ENCODE data around the gene ASTN2. TPM values are rescaled to one million over a fixed set of nuclear protein-coding genes. Genes with fewer than 3 reads are reported as not detected.

ASTN2 gene
- polyA plus RNA-seq, 1 experiment, result 12.8 TPM

DNA sequence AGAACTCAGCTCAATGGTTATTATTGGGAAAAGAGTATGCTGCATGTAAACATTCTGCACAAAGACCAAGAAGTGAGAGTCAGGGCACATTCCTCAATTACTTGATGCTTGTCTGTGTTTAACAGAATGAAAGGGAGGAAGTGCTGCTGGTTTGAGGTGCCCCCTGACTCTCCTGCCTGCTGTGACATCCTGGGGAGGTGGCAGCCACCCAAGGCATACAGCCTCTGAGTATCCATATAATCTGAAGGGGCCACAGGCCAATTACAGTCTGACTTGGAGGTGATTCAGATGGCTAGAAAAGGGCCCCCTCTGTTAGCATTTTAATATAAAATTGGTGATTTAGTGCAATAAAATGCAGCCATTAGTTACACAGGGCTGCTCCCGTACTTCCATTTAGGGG lies 313.8 kb downstream of the ASTN2 start:
- TF ChIP-seq, protein P1, sequence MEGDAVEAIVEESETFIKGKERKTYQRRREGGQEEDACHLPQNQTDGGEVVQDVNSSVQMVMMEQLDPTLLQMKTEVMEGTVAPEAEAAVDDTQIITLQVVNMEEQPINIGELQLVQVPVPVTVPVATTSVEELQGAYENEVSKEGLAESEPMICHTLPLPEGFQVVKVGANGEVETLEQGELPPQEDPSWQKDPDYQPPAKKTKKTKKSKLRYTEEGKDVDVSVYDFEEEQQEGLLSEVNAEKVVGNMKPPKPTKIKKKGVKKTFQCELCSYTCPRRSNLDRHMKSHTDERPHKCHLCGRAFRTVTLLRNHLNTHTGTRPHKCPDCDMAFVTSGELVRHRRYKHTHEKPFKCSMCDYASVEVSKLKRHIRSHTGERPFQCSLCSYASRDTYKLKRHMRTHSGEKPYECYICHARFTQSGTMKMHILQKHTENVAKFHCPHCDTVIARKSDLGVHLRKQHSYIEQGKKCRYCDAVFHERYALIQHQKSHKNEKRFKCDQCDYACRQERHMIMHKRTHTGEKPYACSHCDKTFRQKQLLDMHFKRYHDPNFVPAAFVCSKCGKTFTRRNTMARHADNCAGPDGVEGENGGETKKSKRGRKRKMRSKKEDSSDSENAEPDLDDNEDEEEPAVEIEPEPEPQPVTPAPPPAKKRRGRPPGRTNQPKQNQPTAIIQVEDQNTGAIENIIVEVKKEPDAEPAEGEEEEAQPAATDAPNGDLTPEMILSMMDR (IDR thresholded peaks at IDR 0.05; ENCODE audit: insufficient read depth, low read depth, low read length), result no peak
- no peak for DNase-seq (ENCODE audit: low read depth)
- CTCF ChIA-PET, result no interaction called here

DNA sequence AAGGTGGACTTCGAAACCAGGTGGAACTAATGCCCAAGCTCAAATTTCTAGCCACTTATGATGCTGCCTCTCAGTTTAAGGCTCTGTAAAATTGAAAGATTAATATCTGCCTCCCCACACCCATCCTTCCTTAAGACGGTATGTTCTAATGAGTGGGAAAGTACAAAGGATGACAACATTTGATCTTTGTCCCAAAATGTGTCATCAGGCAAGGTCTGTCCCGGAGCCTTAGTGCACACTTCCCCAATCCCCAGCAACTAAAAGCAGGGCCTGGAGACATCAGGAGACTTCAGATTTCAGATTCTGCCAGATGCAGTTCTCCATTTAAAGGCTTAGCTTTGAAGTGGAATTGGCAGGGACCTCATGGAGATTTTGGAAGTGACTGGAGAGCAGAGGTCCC lies 316.5 kb downstream of the ASTN2 start:
- no peak for DNase-seq (ENCODE audit: low read depth)
- CTCF ChIA-PET, result no interaction called here
- no peak overlapping the region for H3K4me3 ChIP-seq (ENCODE audit: low read depth, low read length)
- POLR2A ChIA-PET, result no interaction called here
- H3K36me3 ChIP-seq (ENCODE audit: control insufficient read depth, insufficient read depth, low read length), result no peaks in the 10 kb centered on the region
- no peaks in the 10 kb centered on the region for H3K27me3 ChIP-seq (ENCODE audit: control insufficient read depth, insufficient read depth, low read length)
- TF ChIP-seq, protein P1 (IDR thresholded peaks at IDR 0.05; ENCODE audit: insufficient read depth, low read depth, low read length), result no peak

More for the DNA sequence above, 313.8 kb downstream of the ASTN2 start:
- POLR2A ChIA-PET, result no interaction called here
- Histone ChIP-seq H3K36me3 (ENCODE audit: control insufficient read depth, insufficient read depth, low read length) (no peaks in the 10 kb centered on the region), H3K4me3 (ENCODE audit: low read depth, low read length) (no peak overlapping the region), H3K27me3 (ENCODE audit: control insufficient read depth, insufficient read depth, low read length) (no peaks in the 10 kb centered on the region)

DNA sequence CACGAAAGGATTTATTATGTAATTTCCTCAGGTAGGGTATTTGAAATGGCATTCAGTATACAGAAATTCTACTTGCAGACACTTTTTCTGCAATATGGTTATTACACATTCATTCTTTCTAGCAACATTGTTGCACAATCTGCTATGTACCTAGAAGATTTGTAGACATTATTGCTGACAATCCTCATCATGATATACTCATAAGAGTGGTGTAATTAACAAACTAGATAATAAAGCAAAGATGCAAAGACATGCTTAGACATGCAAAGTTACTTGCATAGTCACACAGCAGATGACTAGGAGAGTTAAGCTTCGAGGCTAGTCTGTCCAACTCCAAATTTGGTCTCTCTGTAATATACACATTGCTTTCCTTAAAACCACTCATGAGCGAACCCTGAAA lies 317.1 kb downstream of the ASTN2 start:
- Histone ChIP-seq H3K36me3 (ENCODE audit: control insufficient read depth, insufficient read depth, low read length) (no peaks in the 10 kb centered on the region), H3K27me3 (ENCODE audit: control insufficient read depth, insufficient read depth, low read length) (no peaks in the 10 kb centered on the region), H3K4me3 (ENCODE audit: low read depth, low read length) (no peak overlapping the region)
- ChIA-PET POLR2A (no interaction called here), CTCF (no interaction called here)
- TF ChIP-seq, protein P1 (IDR thresholded peaks at IDR 0.05; ENCODE audit: insufficient read depth, low read depth, low read length), result no peak
- no peak for DNase-seq (ENCODE audit: low read depth)

DNA sequence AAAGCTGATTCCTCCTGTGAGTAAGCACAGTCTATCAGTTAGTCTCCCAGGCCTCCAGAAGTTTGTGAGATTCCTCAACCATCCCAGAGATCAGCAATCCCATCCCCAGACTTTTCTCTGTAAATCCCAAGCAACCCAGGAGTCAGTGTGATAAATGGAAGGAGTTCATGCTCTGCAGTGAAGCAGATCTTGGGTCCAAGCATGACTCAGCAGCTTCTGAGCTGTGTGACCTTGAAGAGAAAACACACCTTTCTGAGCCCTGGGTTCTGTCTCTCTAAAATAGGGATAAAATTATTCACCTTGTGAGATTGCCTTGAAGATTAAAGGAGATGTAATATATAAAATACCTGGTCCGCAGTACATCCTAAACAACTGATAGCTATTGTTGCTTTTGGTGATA lies 318.7 kb downstream of the ASTN2 start:
- no peak for DNase-seq (ENCODE audit: low read depth)
- Histone ChIP-seq H3K36me3 (ENCODE audit: control insufficient read depth, insufficient read depth, low read length) (no peaks in the 10 kb centered on the region), H3K27me3 (ENCODE audit: control insufficient read depth, insufficient read depth, low read length) (no peaks in the 10 kb centered on the region), H3K4me3 (ENCODE audit: low read depth, low read length) (no peak overlapping the region)
- ChIA-PET POLR2A (no interaction called here), CTCF (no interaction called here)
- TF ChIP-seq, protein P1 (IDR thresholded peaks at IDR 0.05; ENCODE audit: insufficient read depth, low read depth, low read length), result no peak

DNA sequence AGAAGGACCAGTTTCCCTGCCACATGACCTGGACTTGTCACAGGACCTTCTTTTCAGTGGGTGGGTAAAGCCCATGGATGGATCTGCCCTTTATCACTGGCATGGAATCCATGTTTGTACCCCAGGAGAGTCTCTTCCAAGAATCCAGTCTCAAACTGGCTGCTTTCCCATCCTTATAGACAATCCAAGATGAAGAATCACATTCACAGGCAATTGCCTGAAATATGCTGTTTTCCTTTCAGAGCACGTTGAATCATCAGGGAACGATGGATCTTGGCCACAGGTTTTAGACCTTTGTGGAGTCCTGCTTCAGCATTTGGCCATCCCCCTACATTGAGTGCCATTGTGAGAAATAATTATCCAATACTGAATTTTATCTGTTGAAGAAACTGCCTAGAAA lies 319.8 kb downstream of the ASTN2 start:
- TF ChIP-seq, protein P1 (IDR thresholded peaks at IDR 0.05; ENCODE audit: insufficient read depth, low read depth, low read length), result no peak
- POLR2A ChIA-PET, result no interaction called here
- CTCF ChIA-PET, result interaction anchor here (0.6 to 0.8 kb wide), 2 partner anchors 10 to 30 kb away, joined by 4 read pairs; no protein-coding TSS in a partner anchor
- DNase-seq (ENCODE audit: low read depth), result no peak
- Histone ChIP-seq H3K4me3 (ENCODE audit: low read depth, low read length) (no peak overlapping the region), H3K36me3 (ENCODE audit: control insufficient read depth, insufficient read depth, low read length) (no peaks in the 10 kb centered on the region), H3K27me3 (ENCODE audit: control insufficient read depth, insufficient read depth, low read length) (no peaks in the 10 kb centered on the region)
